A549 (cell line): ENCODE data around the gene SYT12.

Experiments used
- BHLHE40 ChIP-seq: IDR thresholded peaks from 2 replicates; pipeline ENCODE4 v1.6.1; 2012; ENCODE audit warnings: low read depth, low read length, inconsistent platforms
- CTCF ChIP-seq: fragments of >200 bp; sonication (Bioruptor Twin); formaldehyde crosslinking; IDR thresholded peaks from 3 replicates; pipeline ENCODE4 v1.5.1; 2016
- EP300 ChIP-seq, 2 experiments: fragments of >200 bp; sonication (Bioruptor Twin); formaldehyde crosslinking; IDR thresholded peaks; 2 replicates in 1 of 2; 3 replicates in 1 of 2; pipeline ENCODE4 v1.6.1; 2016 to 2017
- HDAC2 ChIP-seq: fragments of 200-600 bp; sonication (generic); IDR thresholded peaks from 2 replicates; pipeline ENCODE4 v1.6.1; 2016
- HOXA7 ChIP-seq: fragments of 250-450 bp; sonication (Bioruptor Pico); IDR thresholded peaks from 2 replicates; pipeline ENCODE4 v1.5.0; 2020; ENCODE audit warnings: mild to moderate bottlenecking, moderate library complexity
- KDM5A ChIP-seq: fragments of 200-600 bp; sonication (generic); IDR thresholded peaks from 2 replicates; pipeline ENCODE4 v1.6.1; 2016; ENCODE audit warnings: antibody characterized with exemption, mild to moderate bottlenecking
- PHF8 ChIP-seq: fragments of 200-600 bp; sonication (generic); IDR thresholded peaks from 2 replicates; pipeline ENCODE4 v1.6.1; 2016; ENCODE audit warnings: low read depth, mild to moderate bottlenecking, antibody characterized with exemption, moderate library complexity, borderline replicate concordance
- POLR2A ChIP-seq: IDR thresholded peaks from 2 replicates; pipeline ENCODE4 v1.6.1; 2012; ENCODE audit warnings: mild to moderate bottlenecking, low read length
- RAD21 ChIP-seq, 2 experiments: fragments of >200 bp in 1 of 2; sonication (Bioruptor Twin) in 1 of 2; formaldehyde crosslinking in 1 of 2; IDR thresholded peaks in 1 of 2; conservative IDR thresholded peaks in 1 of 2; 2 replicates in 1 of 2; 3 replicates in 1 of 2; pipeline ENCODE4 v1.6.1; 2012 to 2018; ENCODE audit warnings: inconsistent platforms in 1 of 2
- RFX5 ChIP-seq: fragments of 450-650 bp; IDR thresholded peaks from 2 replicates; pipeline ENCODE4 v1.7.1; 2014; ENCODE audit warnings: antibody characterized with exemption, mild to moderate bottlenecking, moderate library complexity

DNA sequence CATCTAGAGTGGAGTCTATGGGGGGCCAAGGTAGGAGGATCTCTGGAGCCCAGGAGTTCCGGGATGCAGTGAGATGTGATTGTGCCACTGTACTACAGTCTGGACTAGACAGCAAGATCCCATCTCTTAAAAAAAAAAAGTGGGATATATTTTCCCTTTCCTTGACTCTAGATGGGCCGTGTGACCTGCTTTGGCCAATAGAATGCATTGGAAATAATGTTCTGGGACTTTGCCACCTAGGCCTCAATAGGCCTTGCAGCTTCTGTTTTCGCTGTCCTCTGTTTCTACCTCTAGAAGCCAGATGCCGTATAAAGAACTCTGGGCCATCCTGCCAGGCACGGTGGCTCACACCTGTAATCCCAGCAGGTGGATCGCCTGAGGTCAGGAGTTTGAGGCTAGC lies 44.2 kb upstream of the SYT12 start:
- TF ChIP-seq KDM5A: no peak
- no peak for TF ChIP-seq CTCF
- no peak for TF ChIP-seq POLR2A
- TF ChIP-seq HOXA7 (CRISPR knock-in tag): no peak
- TF ChIP-seq BHLHE40: no peak
- no peak for TF ChIP-seq HDAC2
- TF ChIP-seq PHF8: no peak
- no peak for TF ChIP-seq RAD21 (conservative IDR thresholded peaks at IDR 0.05 in 1 of 2, IDR thresholded peaks at IDR 0.05 in 1 of 2)
- no peak for TF ChIP-seq RFX5
- no peak for TF ChIP-seq EP300 (IDR thresholded peaks at IDR 0.05)
